Pons (tissue), 1 donor: ENCODE measurements around the gene STEAP2.
A peak's percentile ranks its signal among the peaks of the same experiment; 100 is the strongest.
"Not testable (repeated sequence)": the region's sequence is repeated elsewhere in the genome, so short reads cannot be mapped to it uniquely, and the experiment has no call there.

Experiments used
- DNase-seq: peaks from one replicate; pipeline ENCODE4 v3.0.0-alpha.2; 2016; ENCODE audit warnings: low spot score

STEAP2 gene

DNA sequence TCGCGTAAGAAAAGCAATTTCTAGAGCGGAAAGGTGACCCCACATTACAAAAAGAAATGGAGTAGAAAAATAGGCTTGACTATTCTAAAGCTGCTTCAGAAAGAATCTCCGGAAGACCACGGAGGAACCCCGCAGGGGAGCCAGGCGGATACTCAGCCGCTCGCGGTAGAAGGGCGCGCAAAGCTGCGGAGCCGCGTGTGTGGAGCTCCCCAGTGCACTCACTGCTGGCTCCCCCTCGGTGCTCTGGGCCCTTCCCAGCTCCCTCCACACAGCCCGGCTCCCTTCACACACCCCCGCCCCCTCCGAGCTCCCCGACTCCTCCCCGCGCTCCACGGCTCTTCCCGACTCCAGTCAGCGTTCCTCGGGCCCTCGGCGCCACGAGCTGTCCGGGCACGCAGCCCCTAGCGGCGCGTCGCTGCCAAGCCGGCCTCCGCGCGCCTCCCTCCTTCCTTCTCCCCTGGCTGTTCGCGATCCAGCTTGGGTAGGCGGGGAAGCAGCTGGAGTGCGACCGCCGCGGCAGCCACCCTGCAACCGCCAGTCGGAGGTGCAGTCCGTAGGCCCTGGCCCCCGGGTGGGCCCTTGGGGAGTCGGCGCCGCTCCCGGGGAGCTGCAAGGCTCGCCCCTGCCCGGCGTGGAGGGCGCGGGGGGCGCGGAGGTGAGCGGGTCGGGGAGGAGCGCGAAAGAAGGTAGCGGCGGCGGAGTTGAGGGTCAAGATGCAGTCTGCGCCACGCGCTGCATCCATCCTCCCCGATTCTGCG is at the start of gene STEAP2:
TSS of gene STEAP2 (plus strand) at position 350 of the 758 bp plus-strand sequence. CDS start 13,343 bp downstream, outside the sequence.
- DNase-seq, result peak; percentile 36

GRCh38 chr7:90163534-90163933 is 48.0 kb upstream of the STEAP2 start:
- DNase-seq, result no peak

DNA sequence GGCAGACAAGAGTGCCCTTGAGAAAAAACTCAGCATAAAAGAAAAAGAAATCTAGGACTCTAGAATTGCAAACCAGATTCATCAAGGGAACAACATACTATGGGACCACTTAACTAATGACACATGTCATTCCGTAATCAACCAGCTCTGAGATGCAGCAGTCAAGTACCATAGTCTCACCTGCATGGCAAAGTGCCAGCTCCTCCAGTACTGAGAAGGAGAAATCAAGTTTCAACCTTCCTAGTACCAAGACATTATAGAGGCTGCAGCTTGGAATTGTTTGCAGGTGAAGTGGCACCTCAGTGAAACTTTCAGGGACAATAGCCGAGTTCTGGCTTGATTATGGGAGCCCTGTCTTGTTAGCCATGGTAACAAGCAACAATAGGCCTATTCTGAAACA is 45.8 kb upstream of the STEAP2 start:
- DNase-seq, result no peak

GRCh38 chr7:90166153-90166552 is 45.4 kb upstream of the STEAP2 start:
- no peak for DNase-seq

DNA sequence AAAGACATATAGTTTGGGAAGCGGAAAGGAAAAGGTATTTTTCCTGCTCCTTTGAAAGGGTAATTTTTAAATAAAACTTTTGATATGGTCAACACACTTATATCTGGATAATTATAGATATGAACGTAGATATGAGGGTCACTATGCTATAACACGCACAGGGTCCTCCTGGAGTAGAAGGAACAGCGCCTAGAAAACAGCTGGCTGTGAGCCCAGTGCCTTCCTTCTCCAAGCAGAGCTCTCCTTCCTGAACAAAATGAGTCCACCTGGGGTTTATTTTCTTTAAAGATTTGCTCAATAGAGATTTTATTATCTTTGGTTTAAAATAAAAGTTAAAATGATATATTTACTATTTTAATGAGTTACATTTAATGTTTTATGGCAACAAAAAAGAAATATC is 44.2 kb upstream of the STEAP2 start:
- no peak for DNase-seq

DNA sequence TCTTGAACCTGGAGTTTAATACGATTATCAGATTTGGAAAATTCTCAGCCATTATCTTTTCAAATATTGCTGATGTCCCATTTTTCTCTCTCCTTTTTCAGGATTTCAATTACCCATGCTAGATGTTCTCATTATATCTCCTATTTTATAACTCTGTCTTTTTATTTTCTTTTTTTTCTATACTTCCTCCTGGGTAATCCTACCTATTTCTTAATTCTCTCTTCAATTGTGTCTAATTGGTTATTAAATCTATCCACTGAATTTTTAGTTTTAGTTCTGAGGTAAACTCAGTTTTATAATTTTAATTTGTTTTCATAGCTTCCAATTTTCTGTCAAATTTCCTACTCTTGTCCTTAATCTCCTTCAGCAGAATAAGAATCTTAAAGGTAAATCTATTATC is 41.6 kb upstream of the STEAP2 start:
- no peak for DNase-seq

- no peak for DNase-seq
Measured at GRCh38 chr7:90172121-90172520, 39.4 kb upstream of the STEAP2 start.

DNA sequence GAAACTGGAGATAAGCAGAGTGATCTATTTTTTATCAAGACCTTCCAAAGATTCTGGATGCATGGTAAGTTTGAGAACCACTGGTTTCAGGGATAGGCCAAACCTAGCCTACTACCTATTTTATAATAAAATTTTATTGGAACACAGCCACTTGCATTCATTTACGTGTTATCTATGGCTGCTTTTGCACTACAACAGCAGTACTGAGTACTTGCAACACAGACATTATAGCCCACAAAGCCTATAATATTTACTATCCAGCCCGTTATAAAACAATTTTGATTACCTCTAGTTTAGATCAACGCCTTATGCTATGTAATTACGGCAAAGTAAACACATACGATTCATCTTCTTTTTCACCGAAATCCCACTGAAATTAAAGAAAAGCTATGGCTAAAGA is 38.9 kb upstream of the STEAP2 start:
- DNase-seq, result no peak

DNA sequence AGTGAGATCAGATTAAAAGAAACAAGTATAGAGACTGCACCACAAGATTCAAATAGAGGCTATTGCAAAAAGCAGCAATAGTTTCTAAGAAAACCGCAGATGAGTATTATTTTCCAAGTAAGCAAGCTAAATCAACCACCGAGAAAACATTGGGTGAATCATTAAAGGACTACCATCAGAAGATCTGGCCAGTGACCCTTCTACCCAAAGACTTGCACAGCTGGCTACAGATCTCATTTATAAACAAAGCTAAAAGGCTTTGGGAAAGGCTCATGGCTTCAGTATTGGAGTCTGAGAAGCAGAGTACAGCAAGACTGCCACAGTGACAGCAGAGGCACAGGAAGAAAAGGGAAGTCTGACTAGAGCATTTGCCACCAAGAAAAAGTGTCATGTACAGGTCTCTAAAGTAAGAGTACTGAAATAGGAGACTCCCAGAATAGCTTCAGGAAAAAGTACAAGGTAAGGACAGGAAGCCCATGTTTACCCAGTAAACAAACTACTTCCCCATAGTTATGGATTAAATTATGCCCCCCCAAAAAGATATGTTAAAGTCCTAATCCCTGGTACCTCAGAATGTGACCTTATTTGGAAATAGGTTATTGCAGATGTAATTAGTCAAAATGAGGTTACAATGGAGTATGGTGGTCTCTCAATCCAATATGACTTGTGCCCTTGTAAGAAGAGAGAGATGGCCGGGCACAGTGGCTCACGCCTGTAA is 38.3 kb upstream of the STEAP2 start:
- no peak for DNase-seq

- DNase-seq, result no peak
Measured at GRCh38 chr7:90175667-90176066, 35.9 kb upstream of the STEAP2 start.

GRCh38 chr7:90176195-90176594 is 35.3 kb upstream of the STEAP2 start:
- no peak for DNase-seq

- DNase-seq, result no peak
Measured at GRCh38 chr7:90178166-90178565, 33.4 kb upstream of the STEAP2 start.

- DNase-seq, result no peak
Measured at GRCh38 chr7:90178679-90179278, 32.8 kb upstream of the STEAP2 start.

DNA sequence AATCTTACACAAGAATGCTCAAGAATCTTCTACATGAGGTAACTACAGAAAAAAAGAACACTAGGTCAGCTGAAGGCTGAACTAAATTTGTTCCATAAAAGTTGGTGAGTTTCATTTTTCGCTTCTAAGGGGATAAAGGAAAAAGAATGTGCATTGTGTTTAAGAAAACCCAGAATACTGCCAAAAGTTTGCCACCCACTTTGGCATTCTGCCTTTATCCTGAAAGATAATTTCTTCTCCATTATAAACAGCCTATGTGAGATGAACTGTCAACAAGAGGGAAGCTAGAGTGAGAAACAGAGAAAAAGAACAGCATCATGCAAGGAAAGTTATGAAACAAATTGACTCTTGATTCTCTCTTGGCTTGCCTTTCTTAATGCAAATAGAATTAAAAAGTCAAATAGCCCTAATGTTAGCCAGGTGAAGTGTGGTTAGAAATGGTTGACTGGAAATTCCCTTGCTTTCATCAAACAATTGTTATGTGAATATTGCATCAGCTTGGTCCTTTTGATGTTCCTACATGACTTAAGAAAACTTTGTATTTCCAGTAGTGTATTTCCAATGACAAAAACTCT is 31.4 kb upstream of the STEAP2 start:
- no peak for DNase-seq

- DNase-seq, result no peak
Measured at GRCh38 chr7:90180649-90181048, 30.9 kb upstream of the STEAP2 start.

DNA sequence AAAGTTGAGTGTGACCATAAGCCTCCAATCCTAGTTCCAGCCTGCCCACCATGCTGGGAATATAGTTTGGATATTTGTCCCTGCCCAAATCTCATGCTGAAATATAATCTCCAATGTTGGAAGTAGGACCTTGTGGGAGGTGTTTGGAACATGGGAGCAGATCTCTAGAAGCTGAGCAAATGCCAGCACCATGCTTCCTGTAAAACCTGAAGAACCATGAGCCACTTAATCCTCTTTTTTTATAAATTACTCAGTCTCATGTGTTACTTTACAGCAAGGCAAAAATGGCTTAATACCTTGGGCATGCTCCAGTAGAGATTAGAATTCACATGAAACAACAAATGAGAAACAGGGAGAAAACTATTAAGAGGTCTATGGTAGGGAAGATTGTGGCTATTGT is 30.1 kb upstream of the STEAP2 start:
- no peak for DNase-seq

DNA sequence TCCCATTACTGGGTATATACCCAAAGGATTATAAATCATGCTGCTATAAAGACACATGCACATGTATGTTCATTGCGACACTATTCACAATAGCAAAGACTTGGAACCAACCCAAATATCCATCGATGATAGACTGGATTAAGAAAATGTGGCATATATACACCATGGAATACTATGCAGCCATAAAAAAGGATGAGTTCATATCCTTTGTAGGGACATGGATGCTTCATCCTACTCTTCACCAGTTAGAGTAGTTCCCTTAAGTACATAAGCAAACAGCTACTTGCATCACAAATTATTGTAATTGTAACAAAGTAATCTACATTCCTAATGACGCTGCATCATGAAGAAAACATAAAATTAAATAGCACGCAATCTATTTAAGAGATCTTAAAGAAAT is 25.2 kb upstream of the STEAP2 start:
- DNase-seq, result not testable (repeated sequence)

DNA sequence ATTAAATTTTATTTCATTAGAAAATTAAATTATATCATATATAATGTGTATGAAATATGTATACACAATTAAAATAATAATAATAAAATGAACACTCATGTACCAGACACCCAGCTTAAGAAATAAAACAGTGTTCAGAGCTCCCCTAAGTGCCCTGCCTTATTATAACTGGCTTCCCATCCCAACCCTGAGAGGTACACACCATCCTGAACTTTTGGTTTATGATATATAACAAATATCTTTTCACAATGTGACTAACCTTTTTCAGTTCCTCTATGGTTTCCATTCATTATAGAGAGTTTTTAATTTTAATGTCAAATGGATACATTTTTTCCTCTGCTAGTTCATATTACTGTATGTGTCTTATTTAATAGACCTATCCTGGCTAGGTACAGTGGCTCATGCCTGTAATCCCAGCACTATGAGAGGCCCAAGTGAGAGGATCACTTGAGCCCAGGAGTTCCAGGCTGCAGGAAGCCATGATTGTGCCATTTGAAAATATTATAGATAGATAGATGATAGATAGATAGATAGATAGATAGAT is 24.0 kb upstream of the STEAP2 start:
- DNase-seq, result no peak

DNA sequence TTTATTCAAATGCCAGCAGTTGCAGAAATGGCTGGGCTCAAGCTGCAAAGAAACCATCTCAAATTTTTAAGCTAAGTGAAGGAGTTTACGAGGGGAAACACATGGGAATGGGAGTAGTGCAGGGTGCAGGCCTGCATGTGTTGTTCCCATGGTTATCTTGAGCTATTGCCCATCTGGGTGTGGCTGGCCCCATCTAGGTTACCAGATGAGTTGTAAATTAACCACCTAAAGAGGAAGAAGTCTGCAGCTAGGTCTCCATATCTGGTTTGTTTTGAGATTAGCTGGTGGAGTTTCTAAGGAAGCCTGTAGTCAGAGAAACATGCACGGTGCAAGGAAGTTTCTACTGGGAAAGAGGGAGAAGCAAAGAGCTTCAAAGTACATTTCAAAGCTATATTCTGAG is 23.3 kb upstream of the STEAP2 start:
- DNase-seq, result no peak

GRCh38 chr7:90190995-90191394 is 20.5 kb upstream of the STEAP2 start:
- no peak for DNase-seq

GRCh38 chr7:90191648-90192047 is 19.9 kb upstream of the STEAP2 start:
- no peak for DNase-seq
